Activated CD8-positive, alpha-beta memory T cell treated with anti-CD3 and anti-CD28 coated beads for 4 hours (primary cell): ENCODE results near the gene CDYL.

ENCODE experiments used
- DNase-seq, 2 donors: peaks; one replicate each; pipeline ENCODE4 v3.0.0-alpha.2; 2020; ENCODE audit warnings: low read depth in 2 of 2

Gene CDYL

GRCh38 chr6:4907602-4908001, 131.4 kb downstream of the CDYL start:
- no peak for DNase-seq

GRCh38 chr6:4908062-4908461, 131.9 kb downstream of the CDYL start:
- DNase-seq = no peak

GRCh38 chr6:4909063-4909706, 133.0 kb downstream of the CDYL start:
- DNase-seq = no peak

- no peak for DNase-seq
Measured at GRCh38 chr6:4910037-4910760, 134.0 kb downstream of the CDYL start.

GRCh38 chr6:4912559-4912958, 136.4 kb downstream of the CDYL start:
- no peak for DNase-seq

GRCh38 chr6:4913705-4914419, 137.7 kb downstream of the CDYL start:
- no peak for DNase-seq

GRCh38 chr6:4914420-4915159, 138.4 kb downstream of the CDYL start:
- no peak for DNase-seq

- DNase-seq = no peak
Measured at GRCh38 chr6:4916954-4917561, 140.9 kb downstream of the CDYL start.

- no peak for DNase-seq
Measured at GRCh38 chr6:4920914-4921410, 144.8 kb downstream of the CDYL start.

GRCh38 chr6:4922488-4923037, 146.4 kb downstream of the CDYL start:
- DNase-seq = no peak

GRCh38 chr6:4923081-4923480, 146.9 kb downstream of the CDYL start:
- no peak for DNase-seq

GRCh38 chr6:4924661-4925271, 148.6 kb downstream of the CDYL start:
- DNase-seq = no peak

GRCh38 chr6:4925580-4925979, 149.4 kb downstream of the CDYL start:
- no peak for DNase-seq

GRCh38 chr6:4928426-4928825, 152.2 kb downstream of the CDYL start:
- no peak for DNase-seq

- no peak for DNase-seq
Measured at GRCh38 chr6:4929097-4929718, 153.0 kb downstream of the CDYL start.

GRCh38 chr6:4930025-4930691, 154.0 kb downstream of the CDYL start:
- DNase-seq = no peak

- no peak for DNase-seq
Measured at GRCh38 chr6:4931530-4932227, 155.5 kb downstream of the CDYL start.

- no peak for DNase-seq
Measured at GRCh38 chr6:4932228-4932903, 156.2 kb downstream of the CDYL start.

- no peak for DNase-seq
Measured at GRCh38 chr6:4935486-4935885, 159.3 kb downstream of the CDYL start.
